ENCODE data around the gene DENND6B. TPM values are rescaled to one million over a fixed set of nuclear protein-coding genes. Genes with fewer than 3 reads are reported as not detected.

DENND6B gene
- total and polyA plus RNA-seq, 12 donors: 1.1 to 3.6 (median 2.0) TPM

- Histone ChIP-seq H3K4me1 (peaks cover 0 to 23% (median 5%) of the 10 kb centered on the region in 9 donors), H3K27me3 (no peaks in the 10 kb centered on the region), H3K27ac (no peak overlapping the region), H3K4me3 (no peak overlapping the region), H3K9me3 (no peaks in the 10 kb centered on the region), H3K36me3 (peaks cover 3 to 91% (median 68%) of the 10 kb centered on the region in 9 donors)
- ATAC-seq: no peak
- WGBS, 2 donors: 91 to 92% methylated on average over 21 of the region's 21 CpGs
- intact Hi-C loops (cut with DNase I): loop anchor here in 3 of 10 donors (5.0 kb wide), 2 partner anchors 44 to 49 kb away; partner anchors contain the start of gene DENND6B (in 2 of the 3)
- no peak for TF ChIP-seq CTCF (IDR thresholded peaks at IDR 0.05)
- DNase-seq: no peak
These were observed 48.4 kb downstream of the DENND6B start for GRCh38 chr22:50278461-50278860.

- ATAC-seq (no peak), DNase-seq (no peak)
- WGBS, 2 donors: 87 to 93% methylated on average over 25 of the region's 25 CpGs
- Histone ChIP-seq H3K27ac (no peak overlapping the region), H3K27me3 (peaks cover 0 to 2% (median 0%) of the 10 kb centered on the region in 7 donors), H3K36me3 (peaks cover 2 to 84% (median 62%) of the 10 kb centered on the region in 9 donors), H3K4me1 (peaks cover 0 to 21% (median 7%) of the 10 kb centered on the region in 9 donors), H3K4me3 (no peak overlapping the region), H3K9me3 (no peaks in the 10 kb centered on the region)
- no peak for TF ChIP-seq CTCF (IDR thresholded peaks at IDR 0.05)
- intact Hi-C loops (cut with DNase I): loop anchor here in 7 of 10 donors (2.0 to 5.0 kb wide), 3 partner anchors 45 to 50 kb away; partner anchors contain the start of gene DENND6B (in 6 of the 7)
These were observed 49.1 kb downstream of the DENND6B start for GRCh38 chr22:50277761-50278160.

GRCh38 chr22:50276143-50276542 lies 50.7 kb downstream of the DENND6B start:
- H3K36me3 ChIP-seq: peaks cover 0 to 68% (median 49%) of the 10 kb centered on the region in 9 donors
- peak; percentile 72 to 93 (median 78) for ATAC-seq
- WGBS, 2 donors: 59 to 69% methylated on average over 25 of the region's 25 CpGs
- no peak overlapping the region for H3K4me3 ChIP-seq
- peak in 1 of 2 donors; percentile 75 for DNase-seq
- peaks cover 8 to 27% (median 20%) of the 10 kb centered on the region in 9 donors for H3K4me1 ChIP-seq
- intact Hi-C loops (cut with DNase I): loop anchor here in 8 of 10 donors (1.0 to 5.0 kb wide), 4 partner anchors 46 to 51 kb away; partner anchors contain the start of gene DENND6B (in 7 of the 8)
- peak; percentile 21 to 76 (median 61) for TF ChIP-seq CTCF (IDR thresholded peaks at IDR 0.05)
- H3K9me3 ChIP-seq: no peaks in the 10 kb centered on the region
- peaks cover 0 to 18% (median 0%) of the 10 kb centered on the region in 7 donors for H3K27me3 ChIP-seq
- peak overlapping the region in 1 of 10 donors; percentile 32 for H3K27ac ChIP-seq

GRCh38 chr22:50275181-50276055 lies 51.4 kb downstream of the DENND6B start:
- Histone ChIP-seq H3K27me3 (peaks cover 0 to 26% (median 0%) of the 10 kb centered on the region in 7 donors), H3K9me3 (no peaks in the 10 kb centered on the region), H3K4me1 (peaks cover 11 to 34% (median 27%) of the 10 kb centered on the region in 9 donors), H3K36me3 (peaks cover 0 to 60% (median 42%) of the 10 kb centered on the region in 9 donors), H3K27ac (peak overlapping the region in 1 of 10 donors; percentile 10), H3K4me3 (no peak overlapping the region)
- 87% methylated on average over 43 of the region's 43 CpGs for WGBS, 2 donors
- ATAC-seq: no peak
- DNase-seq: no peak
- no peak for TF ChIP-seq CTCF (IDR thresholded peaks at IDR 0.05)
- intact Hi-C loops (cut with DNase I): loop anchor here in 9 of 10 donors (1.0 to 5.0 kb wide), 4 partner anchors 47 to 52 kb away; partner anchors contain the start of gene DENND6B (in 8 of the 9)

All from heart right ventricle (tissue), 16 donors.